ENCODE results near the gene MMP24.

DNA sequence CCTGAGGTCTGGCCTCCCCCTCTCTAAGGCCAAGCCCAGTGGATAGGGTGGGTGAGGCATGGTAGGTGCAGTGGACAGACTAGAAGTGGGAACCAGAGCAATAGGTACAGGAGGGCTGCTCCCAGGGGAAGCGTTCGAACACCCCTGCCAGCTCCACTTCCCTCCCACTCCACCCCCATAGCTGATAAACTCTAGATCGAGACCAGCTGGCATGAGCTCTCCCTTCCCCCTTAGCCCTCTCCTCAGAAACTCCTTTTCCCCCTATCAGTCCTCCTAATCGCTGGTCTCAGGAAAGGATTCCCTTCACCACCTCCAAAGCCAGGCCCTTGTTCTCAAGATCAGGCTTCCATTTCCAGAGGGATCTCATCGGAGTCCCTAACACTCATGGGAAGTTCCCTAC, 71.8 kb downstream of the MMP24 start:
- TF ChIP-seq, protein P1, sequence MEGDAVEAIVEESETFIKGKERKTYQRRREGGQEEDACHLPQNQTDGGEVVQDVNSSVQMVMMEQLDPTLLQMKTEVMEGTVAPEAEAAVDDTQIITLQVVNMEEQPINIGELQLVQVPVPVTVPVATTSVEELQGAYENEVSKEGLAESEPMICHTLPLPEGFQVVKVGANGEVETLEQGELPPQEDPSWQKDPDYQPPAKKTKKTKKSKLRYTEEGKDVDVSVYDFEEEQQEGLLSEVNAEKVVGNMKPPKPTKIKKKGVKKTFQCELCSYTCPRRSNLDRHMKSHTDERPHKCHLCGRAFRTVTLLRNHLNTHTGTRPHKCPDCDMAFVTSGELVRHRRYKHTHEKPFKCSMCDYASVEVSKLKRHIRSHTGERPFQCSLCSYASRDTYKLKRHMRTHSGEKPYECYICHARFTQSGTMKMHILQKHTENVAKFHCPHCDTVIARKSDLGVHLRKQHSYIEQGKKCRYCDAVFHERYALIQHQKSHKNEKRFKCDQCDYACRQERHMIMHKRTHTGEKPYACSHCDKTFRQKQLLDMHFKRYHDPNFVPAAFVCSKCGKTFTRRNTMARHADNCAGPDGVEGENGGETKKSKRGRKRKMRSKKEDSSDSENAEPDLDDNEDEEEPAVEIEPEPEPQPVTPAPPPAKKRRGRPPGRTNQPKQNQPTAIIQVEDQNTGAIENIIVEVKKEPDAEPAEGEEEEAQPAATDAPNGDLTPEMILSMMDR (IDR thresholded peaks at IDR 0.05; ENCODE audit: insufficient read depth, low read depth, low read length): no peak
- TF ChIP-seq EZH2 (IDR thresholded peaks at IDR 0.05; ENCODE audit: insufficient read depth, low read length): no peak
